Endometrial microvascular endothelial cells (primary cell): ENCODE measurements around the gene CHN2. TPM values are rescaled to one million over a fixed set of nuclear protein-coding genes. Genes with fewer than 3 reads are reported as not detected.

Source experiments
- in situ Hi-C: cut with HindIII; loops from 2 replicates; pipeline ENCODE4 v1.10.0; 2017; ENCODE audit warnings: low sequenced_read_pairs, low pct_unique_long_range_greater_than_20kb; ENCODE audit errors: inconsistent ontology term
- total RNA-seq: library from RNA; depleted of rRNA; stranded (reverse); fragments of >200 nt; gene quantifications from one replicate; pipeline ENCODE4 v1.2.3, GENCODE V29; 2015; ENCODE audit errors: inconsistent ontology term

Gene CHN2
- total RNA-seq, 1 donor from 2014 or later, result 0.28 TPM

- in situ Hi-C loops, result no loop called here
These were observed 146.6 kb downstream of the CHN2 start for GRCh38 chr7:29341156-29341555.

GRCh38 chr7:29342761-29343160 lies 148.2 kb downstream of the CHN2 start:
- in situ Hi-C loops, result no loop called here

GRCh38 chr7:29343399-29343798 lies 148.8 kb downstream of the CHN2 start:
- in situ Hi-C loops, result no loop called here

GRCh38 chr7:29344334-29344978 lies 149.9 kb downstream of the CHN2 start:
- in situ Hi-C loops, result no loop called here

- in situ Hi-C loops, result no loop called here
These were observed 151.0 kb downstream of the CHN2 start for GRCh38 chr7:29345590-29345989.

- in situ Hi-C loops, result no loop called here
These were observed 151.8 kb downstream of the CHN2 start for GRCh38 chr7:29346231-29346978.

- in situ Hi-C loops, result no loop called here
These were observed 154.8 kb downstream of the CHN2 start for GRCh38 chr7:29349362-29349761.

- in situ Hi-C loops, result no loop called here
These were observed 155.8 kb downstream of the CHN2 start for GRCh38 chr7:29350351-29350750.

GRCh38 chr7:29352041-29352440 lies 157.5 kb downstream of the CHN2 start:
- in situ Hi-C loops, result no loop called here

GRCh38 chr7:29353810-29354209 lies 159.2 kb downstream of the CHN2 start:
- in situ Hi-C loops, result no loop called here

GRCh38 chr7:29354340-29354739 lies 159.8 kb downstream of the CHN2 start:
- in situ Hi-C loops, result no loop called here

GRCh38 chr7:29355388-29355787 lies 160.8 kb downstream of the CHN2 start:
- in situ Hi-C loops, result no loop called here

GRCh38 chr7:29356631-29357030 lies 162.1 kb downstream of the CHN2 start:
- in situ Hi-C loops, result no loop called here

GRCh38 chr7:29359482-29360093 lies 165.0 kb downstream of the CHN2 start:
- in situ Hi-C loops, result no loop called here

GRCh38 chr7:29360633-29361625 lies 166.4 kb downstream of the CHN2 start:
- in situ Hi-C loops, result no loop called here

- in situ Hi-C loops, result no loop called here
These were observed 167.8 kb downstream of the CHN2 start for GRCh38 chr7:29362380-29362779.

- in situ Hi-C loops, result no loop called here
These were observed 169.3 kb downstream of the CHN2 start for GRCh38 chr7:29363636-29364425.

GRCh38 chr7:29364661-29365060 lies 170.1 kb downstream of the CHN2 start:
- in situ Hi-C loops, result no loop called here
